Osteoblast (primary cell): ENCODE data around the gene PCDH17. TPM values are rescaled to one million over a fixed set of nuclear protein-coding genes. Genes with fewer than 3 reads are reported as not detected.

Experiments
- DNase-seq: peaks from one replicate; pipeline ENCODE4 v3.0.0; 2011; ENCODE audit warnings: low spot score, mixed read lengths; ENCODE audit not compliant: insufficient read length; ENCODE audit errors: missing footprints
- H2AFZ ChIP-seq: 2 replicates; pipeline ENCODE4 v1.6.0; 2011; ENCODE audit warnings: mild to moderate bottlenecking, low read length
- H3K27ac ChIP-seq: 2 replicates; pipeline ENCODE4 v1.5.1; 2011; ENCODE audit warnings: mild to moderate bottlenecking, low read depth, low read length, moderate library complexity
- H3K27me3 ChIP-seq: 2 replicates; pipeline ENCODE4 v1.6.0; 2012; ENCODE audit warnings: mild to moderate bottlenecking, control low read depth, inconsistent platforms, low read length, moderate library complexity; ENCODE audit not compliant: insufficient read depth
- H3K36me3 ChIP-seq: 2 replicates; pipeline ENCODE4 v1.5.1; 2011; ENCODE audit warnings: mild to moderate bottlenecking, low read length, control low read depth, moderate library complexity; ENCODE audit not compliant: insufficient read depth
- H3K4me1 ChIP-seq: 2 replicates; pipeline ENCODE4 v1.5.1; 2011; ENCODE audit warnings: mild to moderate bottlenecking, low read length, control low read depth, moderate library complexity; ENCODE audit not compliant: insufficient read depth
- H3K4me2 ChIP-seq: 2 replicates; pipeline ENCODE4 v1.6.0; 2011; ENCODE audit warnings: mild to moderate bottlenecking, low read length; ENCODE audit not compliant: insufficient read depth
- H3K4me3 ChIP-seq: fragments of 200-600 bp; sonication (generic); 3 replicates; pipeline ENCODE4 v1.5.1; 2012; ENCODE audit warnings: mild to moderate bottlenecking, low read length, inconsistent platforms; ENCODE audit not compliant: insufficient read depth
- H3K79me2 ChIP-seq: 2 replicates; pipeline ENCODE4 v1.6.0; 2012; ENCODE audit warnings: mild to moderate bottlenecking, low read length, control low read depth, inconsistent platforms; ENCODE audit not compliant: insufficient read depth
- H3K9me3 ChIP-seq: 2 replicates; pipeline ENCODE4 v1.5.1; 2011; ENCODE audit warnings: low read depth, low read length, control low read depth
- H4K20me1 ChIP-seq: 2 replicates; pipeline ENCODE4 v1.6.0; 2012; ENCODE audit warnings: mild to moderate bottlenecking, low read length, control low read depth; ENCODE audit not compliant: insufficient read depth
- total RNA-seq: library from RNA; depleted of rRNA; stranded (reverse); fragments of >200 nt; gene quantifications from 2 replicates; pipeline ENCODE4 v1.2.3, GENCODE V29; 2012
- TF ChIP-seq, protein P1 (sequence below): IDR thresholded peaks from 2 replicates; pipeline ENCODE4 v1.5.1; 2011; ENCODE audit warnings: mild to moderate bottlenecking, low read depth, low read length, moderate library complexity; ENCODE audit errors: extremely low read depth

Gene PCDH17
- total RNA-seq, 1 donor, result under 0.01 TPM

DNA sequence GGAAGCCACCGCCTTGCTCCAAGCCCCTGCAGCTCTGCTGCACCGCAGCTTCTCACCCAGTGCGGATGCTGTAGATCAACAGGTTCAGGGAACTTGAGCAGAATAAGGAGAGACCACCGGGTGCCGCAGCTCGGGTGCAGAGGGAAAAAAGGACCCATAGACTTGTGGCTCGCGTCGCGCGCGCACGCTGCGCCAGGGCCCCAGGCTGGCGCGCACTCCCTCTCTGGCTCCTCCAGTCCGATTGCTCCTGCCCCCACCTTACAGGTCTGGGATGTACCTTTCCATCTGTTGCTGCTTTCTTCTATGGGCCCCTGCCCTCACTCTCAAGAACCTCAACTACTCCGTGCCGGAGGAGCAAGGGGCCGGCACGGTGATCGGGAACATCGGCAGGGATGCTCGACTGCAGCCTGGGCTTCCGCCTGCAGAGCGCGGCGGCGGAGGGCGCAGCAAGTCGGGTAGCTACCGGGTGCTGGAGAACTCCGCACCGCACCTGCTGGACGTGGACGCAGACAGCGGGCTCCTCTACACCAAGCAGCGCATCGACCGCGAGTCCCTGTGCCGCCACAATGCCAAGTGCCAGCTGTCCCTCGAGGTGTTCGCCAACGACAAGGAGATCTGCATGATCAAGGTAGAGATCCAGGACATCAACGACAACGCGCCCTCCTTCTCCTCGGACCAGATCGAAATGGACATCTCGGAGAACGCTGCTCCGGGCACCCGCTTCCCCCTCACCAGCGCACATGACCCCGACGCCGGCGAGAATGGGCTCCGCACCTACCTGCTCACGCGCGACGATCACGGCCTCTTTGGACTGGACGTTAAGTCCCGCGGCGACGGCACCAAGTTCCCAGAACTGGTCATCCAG lies 964 bp downstream of the PCDH17 start:
- Histone ChIP-seq H4K20me1 (no peaks in the 10 kb centered on the region), H3K4me1 (peaks cover 21% of the 10 kb centered on the region), H3K9me3 (peaks cover 5% of the 10 kb centered on the region), H3K27ac (no peak overlapping the region), H3K36me3 (no peaks in the 10 kb centered on the region), H3K4me3 (peak overlapping the region; percentile 69), H3K4me2 (peak overlapping the region; percentile 80), H2AFZ (peak overlapping the region; percentile 79), H3K79me2 (no peaks in the 10 kb centered on the region), H3K27me3 (peaks cover 56% of the 10 kb centered on the region)
- peak; percentile 83 for DNase-seq
- TF ChIP-seq, protein P1, sequence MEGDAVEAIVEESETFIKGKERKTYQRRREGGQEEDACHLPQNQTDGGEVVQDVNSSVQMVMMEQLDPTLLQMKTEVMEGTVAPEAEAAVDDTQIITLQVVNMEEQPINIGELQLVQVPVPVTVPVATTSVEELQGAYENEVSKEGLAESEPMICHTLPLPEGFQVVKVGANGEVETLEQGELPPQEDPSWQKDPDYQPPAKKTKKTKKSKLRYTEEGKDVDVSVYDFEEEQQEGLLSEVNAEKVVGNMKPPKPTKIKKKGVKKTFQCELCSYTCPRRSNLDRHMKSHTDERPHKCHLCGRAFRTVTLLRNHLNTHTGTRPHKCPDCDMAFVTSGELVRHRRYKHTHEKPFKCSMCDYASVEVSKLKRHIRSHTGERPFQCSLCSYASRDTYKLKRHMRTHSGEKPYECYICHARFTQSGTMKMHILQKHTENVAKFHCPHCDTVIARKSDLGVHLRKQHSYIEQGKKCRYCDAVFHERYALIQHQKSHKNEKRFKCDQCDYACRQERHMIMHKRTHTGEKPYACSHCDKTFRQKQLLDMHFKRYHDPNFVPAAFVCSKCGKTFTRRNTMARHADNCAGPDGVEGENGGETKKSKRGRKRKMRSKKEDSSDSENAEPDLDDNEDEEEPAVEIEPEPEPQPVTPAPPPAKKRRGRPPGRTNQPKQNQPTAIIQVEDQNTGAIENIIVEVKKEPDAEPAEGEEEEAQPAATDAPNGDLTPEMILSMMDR, result no peak

DNA sequence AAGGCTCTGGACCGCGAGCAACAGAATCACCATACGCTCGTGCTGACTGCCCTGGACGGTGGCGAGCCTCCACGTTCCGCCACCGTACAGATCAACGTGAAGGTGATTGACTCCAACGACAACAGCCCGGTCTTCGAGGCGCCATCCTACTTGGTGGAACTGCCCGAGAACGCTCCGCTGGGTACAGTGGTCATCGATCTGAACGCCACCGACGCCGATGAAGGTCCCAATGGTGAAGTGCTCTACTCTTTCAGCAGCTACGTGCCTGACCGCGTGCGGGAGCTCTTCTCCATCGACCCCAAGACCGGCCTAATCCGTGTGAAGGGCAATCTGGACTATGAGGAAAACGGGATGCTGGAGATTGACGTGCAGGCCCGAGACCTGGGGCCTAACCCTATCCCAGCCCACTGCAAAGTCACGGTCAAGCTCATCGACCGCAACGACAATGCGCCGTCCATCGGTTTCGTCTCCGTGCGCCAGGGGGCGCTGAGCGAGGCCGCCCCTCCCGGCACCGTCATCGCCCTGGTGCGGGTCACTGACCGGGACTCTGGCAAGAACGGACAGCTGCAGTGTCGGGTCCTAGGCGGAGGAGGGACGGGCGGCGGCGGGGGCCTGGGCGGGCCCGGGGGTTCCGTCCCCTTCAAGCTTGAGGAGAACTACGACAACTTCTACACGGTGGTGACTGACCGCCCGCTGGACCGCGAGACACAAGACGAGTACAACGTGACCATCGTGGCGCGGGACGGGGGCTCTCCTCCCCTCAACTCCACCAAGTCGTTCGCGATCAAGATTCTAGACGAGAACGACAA lies 1.8 kb downstream of the PCDH17 start:
- H2AFZ ChIP-seq, result no peak overlapping the region
- H3K79me2 ChIP-seq, result no peaks in the 10 kb centered on the region
- peaks cover 56% of the 10 kb centered on the region for H3K27me3 ChIP-seq
- H3K9me3 ChIP-seq, result peaks cover 5% of the 10 kb centered on the region
- H3K4me2 ChIP-seq, result no peak overlapping the region
- no peaks in the 10 kb centered on the region for H4K20me1 ChIP-seq
- TF ChIP-seq, protein P1, result no peak
- peak; percentile 46 for DNase-seq
- H3K27ac ChIP-seq, result no peak overlapping the region
- no peaks in the 10 kb centered on the region for H3K36me3 ChIP-seq
- H3K4me1 ChIP-seq, result peaks cover 21% of the 10 kb centered on the region
- H3K4me3 ChIP-seq, result no peak overlapping the region

DNA sequence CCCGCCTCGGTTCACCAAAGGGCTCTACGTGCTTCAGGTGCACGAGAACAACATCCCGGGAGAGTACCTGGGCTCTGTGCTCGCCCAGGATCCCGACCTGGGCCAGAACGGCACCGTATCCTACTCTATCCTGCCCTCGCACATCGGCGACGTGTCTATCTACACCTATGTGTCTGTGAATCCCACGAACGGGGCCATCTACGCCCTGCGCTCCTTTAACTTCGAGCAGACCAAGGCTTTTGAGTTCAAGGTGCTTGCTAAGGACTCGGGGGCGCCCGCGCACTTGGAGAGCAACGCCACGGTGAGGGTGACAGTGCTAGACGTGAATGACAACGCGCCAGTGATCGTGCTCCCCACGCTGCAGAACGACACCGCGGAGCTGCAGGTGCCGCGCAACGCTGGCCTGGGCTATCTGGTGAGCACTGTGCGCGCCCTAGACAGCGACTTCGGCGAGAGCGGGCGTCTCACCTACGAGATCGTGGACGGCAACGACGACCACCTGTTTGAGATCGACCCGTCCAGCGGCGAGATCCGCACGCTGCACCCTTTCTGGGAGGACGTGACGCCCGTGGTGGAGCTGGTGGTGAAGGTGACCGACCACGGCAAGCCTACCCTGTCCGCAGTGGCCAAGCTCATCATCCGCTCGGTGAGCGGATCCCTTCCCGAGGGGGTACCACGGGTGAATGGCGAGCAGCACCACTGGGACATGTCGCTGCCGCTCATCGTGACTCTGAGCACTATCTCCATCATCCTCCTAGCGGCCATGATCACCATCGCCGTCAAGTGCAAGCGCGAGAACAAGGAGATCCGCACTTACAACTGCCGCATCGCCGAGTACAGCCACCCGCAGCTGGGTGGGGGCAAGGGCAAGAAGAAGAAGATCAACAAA lies 2.6 kb downstream of the PCDH17 start:
- H3K27ac ChIP-seq, result no peak overlapping the region
- H3K4me1 ChIP-seq, result peaks cover 21% of the 10 kb centered on the region
- H4K20me1 ChIP-seq, result no peaks in the 10 kb centered on the region
- no peak overlapping the region for H2AFZ ChIP-seq
- H3K36me3 ChIP-seq, result no peaks in the 10 kb centered on the region
- TF ChIP-seq, protein P1, result no peak
- peaks cover 53% of the 10 kb centered on the region for H3K27me3 ChIP-seq
- H3K9me3 ChIP-seq, result peaks cover 5% of the 10 kb centered on the region
- H3K4me2 ChIP-seq, result no peak overlapping the region
- DNase-seq, result peak; percentile 65
- H3K4me3 ChIP-seq, result no peak overlapping the region
- no peaks in the 10 kb centered on the region for H3K79me2 ChIP-seq
